ENCODE data around the gene EPS8. TPM values are rescaled to one million over a fixed set of nuclear protein-coding genes. Genes with fewer than 3 reads are reported as not detected.

Gene EPS8
- polyA plus RNA-seq, 1 donor, result 31.5 TPM

Other genes with a start within 250 kb of the EPS8 start
- gene STRAP, start 93.0 kb upstream of the EPS8 start, polyA plus RNA-seq (ENCODE audit: insufficient read length), result 116 TPM
- 28.0 TPM for gene DERA, start 121.9 kb upstream of the EPS8 start, polyA plus RNA-seq (ENCODE audit: insufficient read length)

Data from forelimb muscle (tissue), 1 donor.